GM12874 (cell line): Measurements from ENCODE around the gene PPP4R1.

Experiments used
- TF ChIP-seq, protein P1 (sequence below): IDR thresholded peaks from 2 replicates; pipeline ENCODE4 v1.5.1; 2011; ENCODE audit warnings: low read depth, mild to moderate bottlenecking, control low read depth, low read length, moderate library complexity; ENCODE audit not compliant: insufficient read depth

Gene PPP4R1

GRCh38 chr18:9545029-9545428 is 69.3 kb downstream of the PPP4R1 start:
- TF ChIP-seq, protein P1, sequence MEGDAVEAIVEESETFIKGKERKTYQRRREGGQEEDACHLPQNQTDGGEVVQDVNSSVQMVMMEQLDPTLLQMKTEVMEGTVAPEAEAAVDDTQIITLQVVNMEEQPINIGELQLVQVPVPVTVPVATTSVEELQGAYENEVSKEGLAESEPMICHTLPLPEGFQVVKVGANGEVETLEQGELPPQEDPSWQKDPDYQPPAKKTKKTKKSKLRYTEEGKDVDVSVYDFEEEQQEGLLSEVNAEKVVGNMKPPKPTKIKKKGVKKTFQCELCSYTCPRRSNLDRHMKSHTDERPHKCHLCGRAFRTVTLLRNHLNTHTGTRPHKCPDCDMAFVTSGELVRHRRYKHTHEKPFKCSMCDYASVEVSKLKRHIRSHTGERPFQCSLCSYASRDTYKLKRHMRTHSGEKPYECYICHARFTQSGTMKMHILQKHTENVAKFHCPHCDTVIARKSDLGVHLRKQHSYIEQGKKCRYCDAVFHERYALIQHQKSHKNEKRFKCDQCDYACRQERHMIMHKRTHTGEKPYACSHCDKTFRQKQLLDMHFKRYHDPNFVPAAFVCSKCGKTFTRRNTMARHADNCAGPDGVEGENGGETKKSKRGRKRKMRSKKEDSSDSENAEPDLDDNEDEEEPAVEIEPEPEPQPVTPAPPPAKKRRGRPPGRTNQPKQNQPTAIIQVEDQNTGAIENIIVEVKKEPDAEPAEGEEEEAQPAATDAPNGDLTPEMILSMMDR, result no peak

DNA sequence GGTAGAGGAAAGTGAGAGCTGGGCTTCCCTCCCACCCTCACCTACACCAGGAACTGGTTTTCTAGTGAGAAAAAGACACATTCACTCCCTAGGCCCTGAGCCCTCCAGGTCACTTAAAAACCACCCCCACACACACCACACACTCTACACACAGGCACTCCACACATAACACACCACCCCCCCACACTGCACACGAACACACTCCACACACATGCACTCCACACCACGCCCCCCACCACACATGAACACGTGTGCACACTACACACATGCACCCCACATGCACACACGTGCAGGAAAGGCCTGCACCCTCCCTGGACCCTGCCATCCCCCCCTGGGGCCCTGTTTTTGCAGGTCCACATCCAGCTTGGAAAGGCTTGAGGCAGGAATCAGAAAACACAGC is 71.4 kb downstream of the PPP4R1 start:
- TF ChIP-seq, protein P1, result no peak

GRCh38 chr18:9539938-9540337 is 74.4 kb downstream of the PPP4R1 start:
- TF ChIP-seq, protein P1, result no peak

GRCh38 chr18:9539283-9539682 is 75.1 kb downstream of the PPP4R1 start:
- TF ChIP-seq, protein P1, result no peak

GRCh38 chr18:9537677-9538076 is 76.7 kb downstream of the PPP4R1 start:
- TF ChIP-seq, protein P1, result no peak

GRCh38 chr18:9536354-9537152 is 77.8 kb downstream of the PPP4R1 start:
- TF ChIP-seq, protein P1, result no peak

- TF ChIP-seq, protein P1, result no peak
Measured at GRCh38 chr18:9535430-9535991, 78.8 kb downstream of the PPP4R1 start.
